KMS-11 (cell line): ENCODE results near the gene SRSF2.

Experiments
- H2AFZ ChIP-seq: fragments of 200-600 bp; sonication (generic); 2 replicates; pipeline ENCODE4 v1.6.1; 2016; ENCODE audit warnings: antibody characterized with exemption, mixed run types, low read depth
- H3K27ac ChIP-seq: fragments of 200-600 bp; sonication (generic); 2 replicates; pipeline ENCODE4 v1.6.1; 2016; ENCODE audit warnings: mild to moderate bottlenecking, mixed run types
- H3K27me3 ChIP-seq: fragments of 200-600 bp; sonication (generic); 2 replicates; pipeline ENCODE4 v1.6.1; 2017; ENCODE audit warnings: mild to moderate bottlenecking, low read depth, mixed run types, moderate library complexity; ENCODE audit not compliant: insufficient read depth
- H3K36me3 ChIP-seq: fragments of 200-600 bp; sonication (generic); 2 replicates; pipeline ENCODE4 v1.6.1; 2017; ENCODE audit warnings: mild to moderate bottlenecking, mixed run types; ENCODE audit not compliant: insufficient read depth
- H3K4me1 ChIP-seq: fragments of 200-600 bp; sonication (generic); 2 replicates; pipeline ENCODE4 v1.6.1; 2016; ENCODE audit warnings: mild to moderate bottlenecking, low read depth, mixed run types; ENCODE audit not compliant: poor library complexity, severe bottlenecking
- H3K4me2 ChIP-seq: fragments of 200-600 bp; sonication (generic); 2 replicates; pipeline ENCODE4 v1.7.0; 2016; ENCODE audit warnings: mild to moderate bottlenecking, mixed run types
- H3K4me3 ChIP-seq: fragments of 200-600 bp; sonication (generic); IDR thresholded peaks from 2 replicates; pipeline ENCODE4 v1.6.1; 2017; ENCODE audit warnings: low read depth, low read length, mixed read lengths; ENCODE audit not compliant: insufficient read depth
- H3K79me2 ChIP-seq: fragments of 200-600 bp; sonication (generic); 2 replicates; pipeline ENCODE4 v1.6.1; 2016; ENCODE audit warnings: low read depth, mixed run types; ENCODE audit not compliant: insufficient read depth
- H3K9ac ChIP-seq: fragments of 200-600 bp; sonication (generic); 2 replicates; pipeline ENCODE4 v1.6.1; 2016; ENCODE audit warnings: mild to moderate bottlenecking, mixed run types
- H4K20me1 ChIP-seq: fragments of 200-600 bp; sonication (generic); 2 replicates; pipeline ENCODE4 v1.6.1; 2016; ENCODE audit warnings: mild to moderate bottlenecking, mixed run types; ENCODE audit not compliant: insufficient read depth
- CTCF ChIP-seq: fragments of 200-600 bp; sonication (generic); conservative IDR thresholded peaks from 2 replicates; pipeline ENCODE4 v1.6.1; 2017; ENCODE audit warnings: low read depth, mild to moderate bottlenecking, antibody characterized with exemption, low read length, moderate library complexity, mixed read lengths

SRSF2 gene

GRCh38 chr17:76755285-76755684, 18.2 kb upstream of the SRSF2 start:
- Histone ChIP-seq H4K20me1 (no peaks in the 10 kb centered on the region), H3K27me3 (no peaks in the 10 kb centered on the region), H3K9ac (no peak overlapping the region), H2AFZ (no peak overlapping the region), H3K79me2 (no peaks in the 10 kb centered on the region), H3K27ac (no peak overlapping the region), H3K4me3 (no peak overlapping the region), H3K4me2 (no peak overlapping the region), H3K36me3 (no peaks in the 10 kb centered on the region), H3K4me1 (peaks cover 10% of the 10 kb centered on the region)
- TF ChIP-seq CTCF: no peak

GRCh38 chr17:76753061-76753961, 16.2 kb upstream of the SRSF2 start:
- H3K4me3 ChIP-seq: no peak overlapping the region
- H3K4me2 ChIP-seq: no peak overlapping the region
- no peak for TF ChIP-seq CTCF
- H3K27me3 ChIP-seq: no peaks in the 10 kb centered on the region
- no peak overlapping the region for H2AFZ ChIP-seq
- H3K79me2 ChIP-seq: no peaks in the 10 kb centered on the region
- H3K9ac ChIP-seq: no peak overlapping the region
- H4K20me1 ChIP-seq: no peaks in the 10 kb centered on the region
- H3K36me3 ChIP-seq: no peaks in the 10 kb centered on the region
- no peak overlapping the region for H3K27ac ChIP-seq
- peaks cover 10% of the 10 kb centered on the region for H3K4me1 ChIP-seq

- Histone ChIP-seq H3K27ac (no peak overlapping the region), H4K20me1 (no peaks in the 10 kb centered on the region), H3K4me2 (no peak overlapping the region), H3K36me3 (no peaks in the 10 kb centered on the region), H3K4me3 (no peak overlapping the region), H3K27me3 (no peaks in the 10 kb centered on the region), H3K79me2 (no peaks in the 10 kb centered on the region), H2AFZ (no peak overlapping the region), H3K4me1 (peaks cover 10% of the 10 kb centered on the region), H3K9ac (no peak overlapping the region)
- TF ChIP-seq CTCF: no peak
Observed at GRCh38 chr17:76752006-76752405, 14.9 kb upstream of the SRSF2 start.

- Histone ChIP-seq H3K4me1 (peaks cover 10% of the 10 kb centered on the region), H3K4me2 (no peak overlapping the region), H2AFZ (no peak overlapping the region), H3K4me3 (no peak overlapping the region), H3K79me2 (no peaks in the 10 kb centered on the region), H3K27me3 (no peaks in the 10 kb centered on the region), H3K36me3 (no peaks in the 10 kb centered on the region), H3K27ac (no peak overlapping the region), H3K9ac (no peak overlapping the region), H4K20me1 (no peaks in the 10 kb centered on the region)
- TF ChIP-seq CTCF: no peak
Observed at GRCh38 chr17:76751416-76751993, 14.4 kb upstream of the SRSF2 start.
